WTC11 (cell line): ENCODE measurements around the gene BMPER. TPM values are rescaled to one million over a fixed set of nuclear protein-coding genes. Genes with fewer than 3 reads are reported as not detected.

Source experiments
- ATAC-seq: fragments of 200-7000 bp; cut with Tn5 transposase; 2 replicates; pipeline ENCODE4 v1.10.0; 2021; ENCODE audit warnings: mild to moderate bottlenecking, moderate library complexity
- CTCF ChIA-PET: fragments of 300-600 bp; sonication (Branson Sonifier 250); formaldehyde crosslinking; loops from one replicate; lab custom pipeline; 2021; ENCODE audit warnings: antibody characterized with exemption; lab: Charles Lee
- POLR2A ChIA-PET: fragments of 350-600 bp; sonication (Branson Sonifier 250); formaldehyde crosslinking; loops from one replicate; lab custom pipeline; 2021; ENCODE audit warnings: antibody characterized with exemption; lab: Charles Lee
- DNase-seq: peaks from one replicate; pipeline ENCODE4 v3.0.0; 2021; ENCODE audit warnings: low spot score
- H3K27ac Mint-ChIP-seq: 2 replicates; pipeline ENCODE4 v1.8.0; 2021; ENCODE audit warnings: mixed read lengths
- H3K27me3 Mint-ChIP-seq: 2 replicates; pipeline ENCODE4 v1.8.0; 2021; ENCODE audit warnings: low read depth, mild to moderate bottlenecking, moderate library complexity, mixed read lengths
- H3K36me3 Mint-ChIP-seq: 2 replicates; pipeline ENCODE4 v1.8.0; 2021; ENCODE audit warnings: mixed read lengths
- H3K4me1 Mint-ChIP-seq: 2 replicates; pipeline ENCODE4 v1.8.0; 2022; ENCODE audit warnings: mixed read lengths
- H3K4me3 Mint-ChIP-seq: 2 replicates; pipeline ENCODE4 v1.8.0; 2021; ENCODE audit warnings: mild to moderate bottlenecking, moderate library complexity, mixed read lengths
- H3K9me3 Mint-ChIP-seq: 2 replicates; pipeline ENCODE4 v1.8.0; 2021; ENCODE audit warnings: mixed read lengths
- CREM ChIP-seq: sonication (generic); formaldehyde crosslinking; IDR thresholded peaks from 2 replicates; pipeline ENCODE4 v1.8.1; 2022; ENCODE audit warnings: mild to moderate bottlenecking, missing genetic modification reagents, moderate library complexity
- CTCF ChIP-seq: fragments of 200-600 bp; IDR thresholded peaks from 2 replicates; pipeline ENCODE4 v1.8.0; 2022; ENCODE audit warnings: antibody characterized with exemption
- E2F4 ChIP-seq: sonication (generic); formaldehyde crosslinking; IDR thresholded peaks from 2 replicates; pipeline ENCODE4 v1.8.1; 2022; ENCODE audit warnings: low read depth, mild to moderate bottlenecking, moderate library complexity, missing genetic modification reagents, borderline replicate concordance
- FOXJ3 ChIP-seq: sonication (generic); formaldehyde crosslinking; IDR thresholded peaks from 2 replicates; pipeline ENCODE4 v1.9.0; 2021; ENCODE audit warnings: missing genetic modification reagents, mild to moderate bottlenecking, borderline replicate concordance
- GTF2I ChIP-seq: fragments of 250-450 bp; sonication (Bioruptor Pico); conservative IDR thresholded peaks from 2 replicates; pipeline ENCODE4 v1.4.0; 2021; ENCODE audit warnings: mild to moderate bottlenecking
- JAZF1 ChIP-seq: fragments of 250-450 bp; sonication (Bioruptor Pico); IDR thresholded peaks from 2 replicates; pipeline ENCODE4 v1.9.0; 2021; ENCODE audit warnings: moderate library complexity, mild to moderate bottlenecking, inconsistent platforms
- NFE2L1 ChIP-seq: sonication (generic); formaldehyde crosslinking; IDR thresholded peaks from 2 replicates; pipeline ENCODE4 v1.8.1; 2023; ENCODE audit warnings: missing genetic modification reagents
- NFYB ChIP-seq: sonication (generic); formaldehyde crosslinking; conservative IDR thresholded peaks from 2 replicates; pipeline ENCODE4 v1.8.0; 2022; ENCODE audit warnings: low read depth, missing genetic modification reagents
- NR1H2 ChIP-seq: sonication (generic); formaldehyde crosslinking; IDR thresholded peaks from 2 replicates; pipeline ENCODE4 v1.9.0; 2021; ENCODE audit warnings: mild to moderate bottlenecking, moderate library complexity, missing genetic modification reagents
- OVOL2 ChIP-seq: fragments of 250-450 bp; sonication (Bioruptor Pico); IDR thresholded peaks from 2 replicates; pipeline ENCODE4 v1.9.0; 2021; ENCODE audit warnings: mild to moderate bottlenecking, borderline replicate concordance
- SMAD3 ChIP-seq: sonication (generic); formaldehyde crosslinking; IDR thresholded peaks from 2 replicates; pipeline ENCODE4 v1.8.0; 2022; ENCODE audit warnings: missing genetic modification reagents, mild to moderate bottlenecking, borderline replicate concordance
- STAT6 ChIP-seq: sonication (generic); formaldehyde crosslinking; conservative IDR thresholded peaks from 2 replicates; pipeline ENCODE4 v1.8.1; 2023; ENCODE audit warnings: mild to moderate bottlenecking, low read depth, missing genetic modification reagents, moderate library complexity
- TEAD4 ChIP-seq: sonication (generic); formaldehyde crosslinking; IDR thresholded peaks from 2 replicates; pipeline ENCODE4 v1.8.0; 2022; ENCODE audit warnings: mild to moderate bottlenecking, missing genetic modification reagents
- TP53 ChIP-seq: sonication (generic); formaldehyde crosslinking; IDR thresholded peaks from 2 replicates; pipeline ENCODE4 v1.8.1; 2023; ENCODE audit warnings: mild to moderate bottlenecking, missing genetic modification reagents
- ZMAT4 ChIP-seq: fragments of 250-450 bp; sonication (Bioruptor Pico); IDR thresholded peaks from 2 replicates; pipeline ENCODE4 v1.9.0; 2021; ENCODE audit warnings: mild to moderate bottlenecking
- ZNF121 ChIP-seq: sonication (generic); formaldehyde crosslinking; IDR thresholded peaks from 2 replicates; pipeline ENCODE4 v1.8.0; 2023; ENCODE audit warnings: missing genetic modification reagents
- ZNF263 ChIP-seq: sonication (generic); formaldehyde crosslinking; IDR thresholded peaks from 2 replicates; pipeline ENCODE4 v1.8.1; 2022; ENCODE audit warnings: low read depth, mild to moderate bottlenecking, moderate library complexity, missing genetic modification reagents
- total RNA-seq: library from RNA; stranded (reverse); gene quantifications from 3 replicates; pipeline ENCODE4 v1.2.3, GENCODE V29; 2021

Gene BMPER
- total RNA-seq, 1 experiment from 2014 or later, result 1.9 TPM

- no peak for TF ChIP-seq E2F4 (CRISPR knock-in tag)
- no peak for TF ChIP-seq FOXJ3 (CRISPR knock-in tag)
- no peak for TF ChIP-seq ZNF263 (CRISPR knock-in tag)
Measured at GRCh38 chr7:33937871-33938270, 32.5 kb downstream of the BMPER start (continued).

DNA sequence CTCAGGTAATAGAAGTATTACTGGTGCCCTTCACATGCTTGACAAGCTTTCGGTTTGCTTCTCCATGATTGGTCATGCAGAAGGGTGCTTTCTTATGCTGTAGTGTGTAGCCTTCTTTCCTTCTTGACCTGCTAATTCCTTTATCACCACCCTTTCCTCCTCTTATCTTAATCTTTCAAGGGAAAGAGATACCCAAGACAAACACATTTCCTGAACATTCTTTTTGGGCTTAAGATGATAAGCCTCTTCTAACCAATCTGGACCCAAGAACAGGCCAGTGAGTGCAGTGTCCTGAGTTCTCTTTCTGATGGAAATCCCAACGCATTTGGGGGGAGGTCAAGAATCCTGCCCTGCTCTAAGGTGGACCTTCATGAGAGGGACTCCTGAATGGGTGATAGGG, 33.8 kb downstream of the BMPER start:
- POLR2A ChIA-PET, result no interaction called here

DNA sequence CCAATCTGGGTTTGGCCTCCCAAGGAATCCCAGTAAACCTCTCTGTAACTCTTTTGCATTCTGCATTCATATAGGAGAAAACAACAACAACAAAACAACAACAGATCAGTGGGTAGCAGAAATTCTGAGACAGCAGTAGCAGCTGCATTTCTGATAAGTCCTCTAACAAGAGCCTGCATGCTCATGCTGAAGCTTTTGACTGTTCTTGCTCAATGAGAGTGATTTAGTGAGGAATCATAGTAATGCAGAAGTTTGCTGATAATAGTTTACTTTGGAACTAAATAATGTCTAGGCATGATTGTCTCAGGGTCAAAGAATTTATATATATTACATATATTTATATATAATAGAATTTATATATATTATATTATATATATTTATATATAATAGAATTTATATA, 35.2 kb downstream of the BMPER start:
- no peak for DNase-seq
- H3K27me3 Mint-ChIP-seq, result no peaks in the 10 kb centered on the region
- 0 out of 2 replicates have a peak, but pooled peaks cover 5% of the 10 kb centered on the region for H3K9me3 Mint-ChIP-seq
- H3K27ac Mint-ChIP-seq, result no peak overlapping the region
- H3K4me1 Mint-ChIP-seq, result no peaks in the 10 kb centered on the region
- H3K36me3 Mint-ChIP-seq, result no peaks in the 10 kb centered on the region
- CTCF ChIA-PET, result no interaction called here
- H3K4me3 Mint-ChIP-seq, result no peak overlapping the region
- no peak for TF ChIP-seq NFE2L1 (CRISPR knock-in tag)
- no peak for TF ChIP-seq CREM (CRISPR knock-in tag)
- TF ChIP-seq FOXJ3 (CRISPR knock-in tag), result no peak
- TF ChIP-seq CTCF, result no peak
- TF ChIP-seq TP53, result no peak
- POLR2A ChIA-PET, result no interaction called here
- no peak for ATAC-seq

More for the DNA sequence above, 33.8 kb downstream of the BMPER start:
- H3K27me3 Mint-ChIP-seq, result no peaks in the 10 kb centered on the region
- TF ChIP-seq FOXJ3 (CRISPR knock-in tag), result no peak
- no peak for TF ChIP-seq TEAD4
- TF ChIP-seq, all 79 proteins: peak for 0
- Mint-ChIP-seq H3K9me3 (0 out of 2 replicates have a peak, but pooled peaks cover 5% of the 10 kb centered on the region), H3K27ac (no peak overlapping the region), H3K4me1 (0 out of 2 replicates have a peak, but pooled peaks cover 3% of the 10 kb centered on the region), H3K36me3 (no peaks in the 10 kb centered on the region), H3K4me3 (no peak overlapping the region)
- ATAC-seq (no peak), DNase-seq (no peak)
- CTCF ChIA-PET, result no interaction called here

GRCh38 chr7:33941418-33941817, 36.1 kb downstream of the BMPER start:
- Mint-ChIP-seq H3K4me3 (no peak overlapping the region), H3K27ac (no peak overlapping the region), H3K4me1 (peaks cover 4% of the 10 kb centered on the region; the same call in 1 of the 2 replicates), H3K27me3 (no peaks in the 10 kb centered on the region; the same call in 1 of the 2 replicates), H3K36me3 (no peaks in the 10 kb centered on the region), H3K9me3 (0 out of 2 replicates have a peak, but pooled peaks cover 5% of the 10 kb centered on the region)
- TF ChIP-seq NFYB (CRISPR knock-in tag) (no peak), OVOL2 (CRISPR knock-in tag) (no peak), ZMAT4 (CRISPR knock-in tag) (no peak)
- POLR2A ChIA-PET, result no interaction called here
- ATAC-seq (no peak), DNase-seq (no peak)
- CTCF ChIA-PET, result interaction anchor here (1.7 kb wide), 1 partner anchor 9 kb away, joined by 15 read pairs; no protein-coding TSS in a partner anchor

- DNase-seq (no peak), ATAC-seq (no peak)
- Mint-ChIP-seq H3K27ac (no peak overlapping the region), H3K4me1 (peaks cover 9% of the 10 kb centered on the region), H3K4me3 (no peak overlapping the region), H3K27me3 (no peaks in the 10 kb centered on the region; the same call in 1 of the 2 replicates), H3K9me3 (peaks cover 10% of the 10 kb centered on the region), H3K36me3 (no peaks in the 10 kb centered on the region)
- ChIA-PET CTCF (interaction anchor here (5.0 kb wide), 1 partner anchor 14 kb away, joined by 40 read pairs; no protein-coding TSS in a partner anchor), POLR2A (no interaction called here)
- no peak for TF ChIP-seq SMAD3
- no peak for TF ChIP-seq ZNF121
- no peak for TF ChIP-seq GTF2I
- no peak for TF ChIP-seq STAT6 (CRISPR knock-in tag)
- TF ChIP-seq NR1H2 (CRISPR knock-in tag), result no peak
- no peak for TF ChIP-seq JAZF1 (CRISPR knock-in tag)
Measured at GRCh38 chr7:33946094-33946699, 40.9 kb downstream of the BMPER start.
